HG02852 (cell line): ENCODE results near the gene NOL6.
"Not testable (repeated sequence)": the region's sequence is repeated elsewhere in the genome, so short reads cannot be mapped to it uniquely, and the experiment has no call there.

ENCODE experiments used
- ATAC-seq: cut with Tn5 transposase; IDR thresholded peaks from one replicate; pipeline ENCODE4 v1.9.1; 2021; ENCODE audit warnings: mild to moderate bottlenecking, moderate library complexity; ENCODE audit not compliant: unreplicated experiment

The NOL6 gene

GRCh38 chr9:33473643-33474352, at the start of gene NOL6:
Gene NOL6, minus strand, starts transcription at chr9:33473924. Its CDS starts 82 bp downstream, at chr9:33473842.
- peak; percentile 98 for ATAC-seq

- ATAC-seq: not testable (repeated sequence)
Measured at GRCh38 chr9:33521861-33522260, 48.1 kb upstream of the NOL6 start.

- ATAC-seq: not testable (repeated sequence)
Measured at GRCh38 chr9:33517934-33518577, 44.3 kb upstream of the NOL6 start.

- no peak for ATAC-seq
Measured at GRCh38 chr9:33517373-33517772, 43.6 kb upstream of the NOL6 start.

- not testable (repeated sequence) for ATAC-seq
Measured at GRCh38 chr9:33516397-33516796, 42.7 kb upstream of the NOL6 start.

GRCh38 chr9:33515342-33515995, 41.7 kb upstream of the NOL6 start:
- not testable (repeated sequence) for ATAC-seq

GRCh38 chr9:33512535-33512934, 38.8 kb upstream of the NOL6 start:
- not testable (repeated sequence) for ATAC-seq

- not testable (repeated sequence) for ATAC-seq
Measured at GRCh38 chr9:33511184-33511517, 37.4 kb upstream of the NOL6 start.

GRCh38 chr9:33510262-33511183, 36.8 kb upstream of the NOL6 start:
- peak; percentile 59 for ATAC-seq

- ATAC-seq: no peak
Measured at GRCh38 chr9:33506626-33507370, 33.1 kb upstream of the NOL6 start.

GRCh38 chr9:33498387-33498786, 24.7 kb upstream of the NOL6 start:
- no peak for ATAC-seq

GRCh38 chr9:33493819-33494218, 20.1 kb upstream of the NOL6 start:
- not testable (repeated sequence) for ATAC-seq

GRCh38 chr9:33489066-33489465, 15.3 kb upstream of the NOL6 start:
- ATAC-seq: no peak

- ATAC-seq: not testable (repeated sequence)
Measured at GRCh38 chr9:33485312-33485711, 11.6 kb upstream of the NOL6 start.

- ATAC-seq: no peak
Measured at GRCh38 chr9:33480976-33481375, 7.3 kb upstream of the NOL6 start.

GRCh38 chr9:33480106-33480505, 6.4 kb upstream of the NOL6 start:
- ATAC-seq: no peak

GRCh38 chr9:33476503-33476902, 2.8 kb upstream of the NOL6 start:
- no peak for ATAC-seq

GRCh38 chr9:33475357-33475756, 1.6 kb upstream of the NOL6 start:
- ATAC-seq: no peak

- no peak for ATAC-seq
Measured at GRCh38 chr9:33472881-33473615, 676 bp downstream of the NOL6 start.
